SK-N-SH treated with all-trans-retinoic acid at 6 μM for 48 hours (cell line): ENCODE data around the gene ILRUN.
"Not testable (repeated sequence)": the region's sequence is repeated elsewhere in the genome, so short reads cannot be mapped to it uniquely, and the experiment has no call there.

Experiments used
- ATAC-seq: fragments of 200-7000 bp; cut with Tn5 transposase; 3 replicates; pipeline ENCODE4 v1.9.1; 2020; ENCODE audit warnings: mild to moderate bottlenecking, moderate library complexity
- ARNTL ChIP-seq: fragments of 450-650 bp; formaldehyde crosslinking; IDR thresholded peaks from 2 replicates; pipeline ENCODE4 v1.5.0; 2020; ENCODE audit warnings: low read depth, mild to moderate bottlenecking, moderate library complexity, borderline replicate concordance
- BACH2 ChIP-seq: fragments of 250-450 bp; sonication (Bioruptor Pico); IDR thresholded peaks from 2 replicates; pipeline ENCODE4 v1.9.0; 2021; ENCODE audit warnings: mild to moderate bottlenecking, borderline replicate concordance
- CSDC2 ChIP-seq: fragments of 250-450 bp; sonication (Bioruptor Pico); IDR thresholded peaks from 2 replicates; pipeline ENCODE4 v1.5.0; 2020; ENCODE audit warnings: mild to moderate bottlenecking, moderate library complexity
- CSRNP3 ChIP-seq: fragments of 250-450 bp; sonication (Bioruptor Pico); IDR thresholded peaks from 2 replicates; pipeline ENCODE4 v1.5.1; 2021; ENCODE audit warnings: mild to moderate bottlenecking, moderate library complexity
- GLIS3 ChIP-seq: fragments of 250-450 bp; sonication (Bioruptor Pico); IDR thresholded peaks from 2 replicates; pipeline ENCODE4 v1.5.0; 2020; ENCODE audit warnings: mild to moderate bottlenecking, moderate library complexity
- ISL1 ChIP-seq: fragments of 250-450 bp; sonication (Bioruptor Pico); IDR thresholded peaks from 2 replicates; pipeline ENCODE4 v2.1.2; 2022; ENCODE audit warnings: mild to moderate bottlenecking, moderate library complexity
- PATZ1 ChIP-seq: fragments of 250-450 bp; sonication (Bioruptor Pico); IDR thresholded peaks from 2 replicates; pipeline ENCODE4 v1.8.0; 2020; ENCODE audit warnings: mild to moderate bottlenecking, moderate library complexity, borderline replicate concordance
- PPARA ChIP-seq: fragments of 250-450 bp; sonication (Bioruptor Pico); IDR thresholded peaks from 2 replicates; pipeline ENCODE4 v1.5.0; 2020; ENCODE audit warnings: mild to moderate bottlenecking, borderline replicate concordance
- RARB ChIP-seq: fragments of 250-450 bp; sonication (Bioruptor Pico); IDR thresholded peaks from 2 replicates; pipeline ENCODE4 v1.8.0; 2021; ENCODE audit warnings: mild to moderate bottlenecking, moderate library complexity
- SNAI2 ChIP-seq: fragments of 250-450 bp; sonication (Bioruptor Pico); IDR thresholded peaks from 2 replicates; pipeline ENCODE4 v1.5.0; 2020; ENCODE audit warnings: mild to moderate bottlenecking, moderate library complexity
- TCF4 ChIP-seq: fragments of 250-450 bp; sonication (Bioruptor Pico); IDR thresholded peaks from 2 replicates; pipeline ENCODE4 v1.8.0; 2021; ENCODE audit warnings: mild to moderate bottlenecking, moderate library complexity, borderline replicate concordance
- TOX ChIP-seq: fragments of 250-450 bp; sonication (Bioruptor Pico); IDR thresholded peaks from 2 replicates; pipeline ENCODE4 v1.8.0; 2021; ENCODE audit warnings: mild to moderate bottlenecking, moderate library complexity, borderline replicate concordance
- TSHZ2 ChIP-seq: fragments of 250-450 bp; sonication (Bioruptor Pico); IDR thresholded peaks from 2 replicates; pipeline ENCODE4 v1.5.0; 2020; ENCODE audit warnings: mild to moderate bottlenecking, moderate library complexity
- ZC3H10 ChIP-seq: fragments of 250-450 bp; sonication (Bioruptor Pico); IDR thresholded peaks from 2 replicates; pipeline ENCODE4 v1.5.1; 2021; ENCODE audit warnings: mild to moderate bottlenecking, moderate library complexity
- ZFP3 ChIP-seq: fragments of 250-450 bp; sonication (Bioruptor Pico); IDR thresholded peaks from 2 replicates; pipeline ENCODE4 v1.5.0; 2020; ENCODE audit warnings: mild to moderate bottlenecking, moderate library complexity
- ZFP30 ChIP-seq: fragments of 450-650 bp; formaldehyde crosslinking; IDR thresholded peaks from 2 replicates; pipeline ENCODE4 v1.5.0; 2022; ENCODE audit warnings: mild to moderate bottlenecking, moderate library complexity
- ZNF565 ChIP-seq: fragments of 450-650 bp; formaldehyde crosslinking; conservative IDR thresholded peaks from 2 replicates; pipeline ENCODE4 v1.5.0; 2020; ENCODE audit warnings: low read depth, mild to moderate bottlenecking, moderate library complexity
- ZNF70 ChIP-seq: fragments of 450-650 bp; formaldehyde crosslinking; IDR thresholded peaks from 2 replicates; pipeline ENCODE4 v1.5.0; 2020; ENCODE audit warnings: mild to moderate bottlenecking, moderate library complexity
- ZNF8 ChIP-seq: fragments of 450-650 bp; formaldehyde crosslinking; IDR thresholded peaks from 2 replicates; pipeline ENCODE4 v1.5.0; 2020; ENCODE audit warnings: mild to moderate bottlenecking, moderate library complexity

ILRUN gene

GRCh38 chr6:34679552-34680253 is 16.9 kb downstream of the ILRUN start:
- no peak for ATAC-seq
- TF ChIP-seq CSDC2 (CRISPR knock-in tag) (no peak), ZC3H10 (CRISPR knock-in tag) (no peak), ZNF565 (no peak), SNAI2 (CRISPR knock-in tag) (no peak), GLIS3 (CRISPR knock-in tag) (no peak), ZNF8 (CRISPR knock-in tag) (no peak), ARNTL (no peak), PATZ1 (CRISPR knock-in tag) (no peak), PPARA (no peak), ZFP30 (CRISPR knock-in tag) (no peak), TSHZ2 (CRISPR knock-in tag) (no peak)
- TF ChIP-seq, all 23 proteins: peak for 0

- ATAC-seq, result no peak
- TF ChIP-seq TOX (CRISPR knock-in tag), result no peak
- no peak for TF ChIP-seq CSDC2 (CRISPR knock-in tag)
- TF ChIP-seq ZNF8 (CRISPR knock-in tag), result no peak
- no peak for TF ChIP-seq ZNF565
- TF ChIP-seq ZFP3, result no peak
- TF ChIP-seq CSRNP3 (CRISPR knock-in tag), result no peak
- TF ChIP-seq TCF4, result no peak
- TF ChIP-seq ZFP30 (CRISPR knock-in tag), result no peak
Measured at GRCh38 chr6:34676140-34676539, 20.4 kb downstream of the ILRUN start.

DNA sequence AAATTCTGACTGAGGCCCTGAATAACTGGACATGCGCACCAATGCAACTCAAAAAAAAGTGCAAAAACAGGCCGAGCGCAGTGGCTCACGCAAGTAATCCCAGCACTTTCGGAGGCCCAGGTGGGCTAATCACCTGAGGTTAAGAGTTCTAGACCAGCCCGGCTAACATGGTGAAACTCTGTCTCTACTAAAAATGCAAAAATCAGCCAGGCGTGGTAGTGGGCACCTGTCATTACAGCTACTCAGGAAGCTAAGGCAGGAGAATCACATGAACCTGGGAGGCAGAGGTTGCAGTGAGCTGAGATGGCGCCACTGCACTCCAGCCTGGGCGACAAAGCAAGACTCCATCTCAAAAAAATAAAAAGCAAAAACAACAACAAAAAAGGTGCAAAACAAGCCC is 21.6 kb downstream of the ILRUN start:
- not testable (repeated sequence) for ATAC-seq

- TF ChIP-seq TOX (CRISPR knock-in tag) (no peak), ZNF70 (no peak), ZC3H10 (CRISPR knock-in tag) (no peak)
- no peak for ATAC-seq
Measured at GRCh38 chr6:34674268-34674639, 22.3 kb downstream of the ILRUN start.

- ATAC-seq, result no peak
- no peak for TF ChIP-seq TOX (CRISPR knock-in tag)
- TF ChIP-seq ISL1 (CRISPR knock-in tag), result no peak
- TF ChIP-seq ARNTL, result no peak
Measured at GRCh38 chr6:34673064-34673463, 23.5 kb downstream of the ILRUN start.

DNA sequence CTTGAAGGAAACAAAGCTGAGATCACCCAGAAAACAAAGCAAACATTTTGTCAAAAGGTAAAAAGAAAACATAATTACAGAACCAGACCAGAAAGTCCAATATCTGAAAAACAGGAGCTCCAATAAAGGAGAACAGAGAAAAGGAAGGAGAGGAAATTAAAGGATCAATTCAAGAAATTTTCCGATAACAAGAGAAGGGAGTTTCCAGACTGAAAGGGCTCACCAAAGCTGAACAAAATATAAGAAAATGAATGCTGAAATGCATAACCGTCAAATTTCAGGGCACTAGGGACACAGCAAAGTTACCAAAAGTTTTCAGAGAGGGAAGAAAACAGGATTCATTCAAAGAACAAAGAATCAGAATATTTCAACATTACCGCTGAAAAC is 23.9 kb downstream of the ILRUN start:
- TF ChIP-seq ISL1 (CRISPR knock-in tag), result no peak
- TF ChIP-seq PATZ1 (CRISPR knock-in tag), result no peak
- no peak for TF ChIP-seq RARB
- TF ChIP-seq ZNF565, result no peak
- no peak for TF ChIP-seq SNAI2 (CRISPR knock-in tag)
- no peak for TF ChIP-seq BACH2
- TF ChIP-seq ZNF70, result no peak
- TF ChIP-seq TSHZ2 (CRISPR knock-in tag), result no peak
- no peak for ATAC-seq
